ENCODE measurements around the gene NATD1. TPM values are rescaled to one million over a fixed set of nuclear protein-coding genes. Genes with fewer than 3 reads are reported as not detected.
"Not testable (repeated sequence)": the region's sequence is repeated elsewhere in the genome, so short reads cannot be mapped to it uniquely, and the experiment has no call there.

NATD1 gene
- polyA plus RNA-seq, 1 donor, result 26.4 TPM

DNA sequence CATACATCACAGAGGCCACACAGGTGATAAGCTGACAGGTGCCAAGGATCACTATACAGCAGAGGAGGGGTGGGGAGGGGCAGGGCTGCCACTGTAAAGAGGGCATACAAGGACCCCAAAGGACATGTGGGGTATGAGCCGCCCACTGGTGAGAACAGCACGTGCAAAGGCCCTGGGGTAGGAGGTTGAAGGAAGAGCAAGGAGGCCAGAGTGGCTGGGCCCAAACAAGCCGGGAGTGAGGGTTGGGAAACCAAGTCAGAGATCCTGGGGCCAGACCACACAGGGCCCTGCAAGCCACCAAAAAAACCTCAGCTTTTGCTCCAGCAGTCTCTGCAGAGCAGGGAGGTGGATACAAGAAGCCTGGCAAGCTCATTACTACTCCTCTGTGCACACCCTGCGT lies 6.5 kb downstream of the NATD1 start:
- DNase-seq, result no peak

- DNase-seq, result no peak
Measured at GRCh38 chr17:21245639-21246084, 7.5 kb downstream of the NATD1 start.

DNA sequence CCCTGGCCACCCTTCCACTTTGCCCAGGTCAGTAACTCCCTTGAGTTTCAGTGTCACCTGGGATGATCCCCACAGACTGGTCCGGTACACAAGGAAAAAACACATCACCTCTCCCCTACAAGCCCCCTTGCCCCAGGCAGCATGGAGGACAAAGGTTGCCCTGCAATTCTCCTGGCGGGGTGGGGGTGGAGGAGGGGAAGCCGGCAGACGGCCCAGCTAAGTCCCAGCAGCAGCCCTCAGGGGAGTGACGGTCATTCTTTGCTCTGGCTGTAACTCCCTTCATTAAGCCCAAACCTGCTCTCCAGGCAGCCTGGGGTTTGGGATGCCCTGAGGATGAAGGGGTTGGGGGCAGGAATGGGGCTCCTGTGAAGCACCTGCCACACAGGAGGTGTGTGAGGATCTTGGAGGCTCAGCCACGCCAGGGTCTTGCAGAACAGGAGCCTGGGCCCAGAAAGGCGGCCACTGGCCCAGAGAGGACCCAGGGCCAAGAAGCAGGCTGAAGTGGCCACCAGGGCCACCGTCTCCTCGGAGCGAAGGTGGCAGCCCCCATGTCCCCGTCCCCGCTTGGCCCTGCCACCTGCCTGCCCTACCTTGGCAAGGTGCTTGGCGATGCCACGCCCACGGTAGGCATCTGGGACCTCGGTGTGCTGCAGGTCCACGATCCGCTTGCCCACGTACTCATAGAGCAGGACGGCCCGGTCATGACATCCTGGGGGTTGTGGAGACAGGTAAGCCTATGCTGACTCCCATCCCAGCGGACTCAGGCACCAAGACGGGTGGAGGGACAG lies 9.5 kb downstream of the NATD1 start:
- no peak for DNase-seq

GRCh38 chr17:21242780-21243515 lies 10.3 kb downstream of the NATD1 start:
- no peak for DNase-seq

GRCh38 chr17:21242026-21242697 lies 11.0 kb downstream of the NATD1 start:
- DNase-seq, result no peak

DNA sequence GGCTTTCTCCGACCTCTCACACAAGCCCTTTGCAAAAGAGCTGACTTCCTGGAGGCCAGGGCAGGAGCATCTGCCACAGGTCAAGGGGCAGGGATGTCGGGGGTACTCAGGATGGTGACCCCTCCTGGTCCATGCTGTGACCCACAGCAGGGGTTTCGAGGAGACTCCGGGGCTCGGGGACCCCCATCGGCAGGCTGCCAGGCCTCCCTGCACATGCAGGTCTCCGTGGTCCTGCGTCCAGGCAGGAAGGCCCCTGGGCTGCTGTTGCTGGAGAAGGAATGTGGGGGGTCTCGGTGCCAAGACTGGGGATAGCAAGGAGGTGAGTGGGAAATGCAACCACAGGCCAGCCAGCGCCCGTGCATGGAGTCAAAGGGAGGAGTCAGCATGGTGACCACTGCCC lies 11.6 kb downstream of the NATD1 start:
- no peak for DNase-seq

- no peak for DNase-seq
Measured at GRCh38 chr17:21240369-21241055, 12.7 kb downstream of the NATD1 start.

DNA sequence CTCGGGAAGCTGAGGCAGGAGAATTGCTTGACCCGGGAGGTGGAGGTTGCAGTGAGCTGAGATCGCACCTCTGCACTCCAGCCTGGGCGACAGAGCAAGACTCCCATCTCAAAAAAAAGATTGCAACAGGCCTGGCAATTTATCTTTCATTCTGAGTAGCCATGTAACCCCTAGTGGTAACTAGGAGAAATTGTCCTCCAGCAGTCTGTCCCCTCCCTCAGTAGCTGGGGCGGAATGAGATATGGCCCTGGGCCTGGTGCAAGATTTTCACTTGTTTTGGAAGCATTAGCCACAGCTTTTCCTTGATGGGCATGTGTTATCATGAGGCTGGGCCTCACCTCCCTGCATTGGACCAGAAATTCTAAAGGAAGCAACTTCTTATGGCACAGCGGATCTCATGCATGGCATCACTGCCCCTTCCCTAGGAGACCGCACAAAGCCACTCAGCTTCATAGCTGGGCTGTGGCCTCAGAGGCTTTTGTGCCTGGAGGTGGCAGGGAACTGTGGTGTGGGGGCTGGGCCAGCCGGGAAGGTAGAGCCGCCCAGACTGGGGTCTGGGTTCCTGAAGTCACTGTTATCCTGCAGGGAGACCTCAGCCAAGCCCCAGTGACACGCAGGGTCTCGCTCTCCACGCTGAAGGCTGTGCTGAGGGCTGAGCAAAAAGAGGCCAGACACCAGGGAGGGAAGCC lies 13.4 kb downstream of the NATD1 start:
- DNase-seq, result no peak

DNA sequence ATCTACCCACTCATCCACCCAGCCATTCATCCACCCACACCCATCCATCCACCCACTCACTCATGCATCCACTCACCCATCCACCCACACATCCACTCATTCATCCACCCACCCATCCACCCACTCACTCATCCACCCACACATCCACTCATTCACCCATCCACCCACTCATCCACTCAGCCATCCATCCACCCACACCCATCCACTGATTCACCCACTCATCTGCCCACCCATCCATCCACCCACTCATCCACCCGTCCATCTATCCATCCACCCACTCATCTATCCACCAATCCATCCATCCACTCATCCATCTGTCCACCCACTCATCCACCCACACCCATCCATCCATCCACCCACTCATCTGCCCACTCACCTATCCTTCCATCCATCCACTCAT lies 17.3 kb downstream of the NATD1 start:
- DNase-seq, result no peak

GRCh38 chr17:21233581-21234347 lies 19.4 kb downstream of the NATD1 start:
- DNase-seq, result no peak

- no peak for DNase-seq
Measured at GRCh38 chr17:21232033-21232749, 21.0 kb downstream of the NATD1 start.

GRCh38 chr17:21231533-21231932 lies 21.7 kb downstream of the NATD1 start:
- DNase-seq, result no peak

DNA sequence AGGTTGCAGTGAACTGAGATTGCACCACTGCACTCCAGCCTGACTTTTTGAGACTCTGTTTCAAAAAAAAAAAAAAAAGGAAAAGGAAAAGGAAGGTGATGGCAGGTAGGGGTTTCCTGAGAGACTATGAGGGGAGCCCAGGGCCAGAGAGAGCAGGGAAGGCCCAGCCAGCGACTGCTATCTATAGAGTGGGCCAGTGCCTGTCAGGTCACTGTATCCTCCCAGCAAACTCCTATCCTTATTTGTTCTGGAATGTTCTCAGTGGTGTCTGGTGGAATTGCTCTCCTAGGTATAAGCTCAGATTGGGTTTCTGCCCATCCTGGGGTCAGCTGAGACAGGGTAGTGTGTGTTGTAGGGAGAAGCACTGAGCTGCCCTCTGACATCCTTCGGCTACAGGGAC lies 24.4 kb downstream of the NATD1 start:
- no peak for DNase-seq

- DNase-seq, result no peak
Measured at GRCh38 chr17:21228111-21228510, 25.1 kb downstream of the NATD1 start.

DNA sequence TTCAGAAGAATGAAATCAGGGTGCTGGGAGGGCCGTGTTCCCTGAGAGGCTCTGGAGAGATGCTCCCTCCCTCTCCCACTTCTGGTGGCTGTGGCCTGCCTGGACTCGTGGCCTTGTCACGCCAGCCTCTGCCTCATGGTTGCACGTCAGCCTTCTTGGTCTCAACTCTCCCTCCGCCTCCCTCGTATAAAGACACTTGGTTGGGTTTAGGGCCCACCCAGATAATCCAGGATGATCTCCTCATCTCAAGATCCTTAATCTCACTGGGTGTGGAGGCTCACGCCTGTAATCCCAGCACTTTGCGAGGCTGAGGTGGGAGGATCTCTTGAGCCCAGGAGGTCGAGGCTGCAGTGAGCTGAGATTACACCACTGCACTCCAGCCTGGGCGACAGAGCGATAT lies 25.9 kb downstream of the NATD1 start:
- not testable (repeated sequence) for DNase-seq

DNA sequence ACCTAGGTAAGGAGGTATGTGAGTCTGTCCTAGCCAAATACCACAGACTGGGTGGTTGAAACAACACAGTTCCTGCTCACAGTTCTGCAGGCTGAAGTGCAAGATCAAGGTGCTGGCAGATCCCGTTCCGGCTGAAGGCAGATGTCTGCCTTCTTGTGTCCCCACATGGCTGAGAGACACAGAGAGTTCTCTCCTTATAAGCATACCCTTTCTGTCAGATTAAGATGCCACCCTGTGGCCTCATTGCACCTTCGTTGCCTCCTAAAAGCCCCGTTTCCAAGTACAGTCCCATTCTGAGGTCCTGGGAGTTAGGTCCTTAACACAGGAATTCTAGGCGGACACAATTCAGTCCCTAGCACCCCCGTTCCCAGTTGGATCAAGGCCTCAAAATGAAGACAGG lies 30.1 kb downstream of the NATD1 start:
- DNase-seq, result no peak

- DNase-seq, result no peak
Measured at GRCh38 chr17:21218831-21219380, 34.3 kb downstream of the NATD1 start.

DNA sequence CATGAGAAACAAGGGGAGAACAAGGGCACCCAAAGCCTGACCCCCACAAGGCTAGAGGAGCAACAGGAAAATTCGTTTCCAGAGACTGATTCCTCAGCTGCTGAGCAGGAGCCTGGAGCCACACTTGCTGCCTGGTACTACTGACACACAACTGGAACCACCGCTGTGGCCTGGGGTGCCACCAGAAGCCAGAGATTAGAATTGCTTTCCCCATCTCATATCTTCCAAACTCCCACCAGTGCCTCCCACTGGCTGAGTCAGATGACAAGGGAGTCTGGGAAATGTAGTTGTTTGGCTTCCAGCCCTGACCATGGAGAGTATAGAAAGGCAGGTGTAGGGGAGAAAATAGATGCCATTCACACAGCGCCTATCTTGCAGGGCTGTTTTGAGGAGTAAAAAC lies 35.1 kb downstream of the NATD1 start:
- no peak for DNase-seq

- DNase-seq, result no peak
Measured at GRCh38 chr17:21217346-21217745, 35.9 kb downstream of the NATD1 start.

GRCh38 chr17:21215935-21216334 lies 37.3 kb downstream of the NATD1 start:
- no peak for DNase-seq

Data from hindlimb muscle (tissue), 1 donor.